HG03060 (cell line): ENCODE data around the gene MID1IP1.

Experiments
- ATAC-seq: cut with Tn5 transposase; IDR thresholded peaks from one replicate; pipeline ENCODE4 v1.9.1; 2021; ENCODE audit warnings: low read depth, moderate number of reproducible peaks; ENCODE audit not compliant: unreplicated experiment

Gene MID1IP1

GRCh38 chrX:38800981-38801845, at the start of gene MID1IP1:
Gene MID1IP1, plus strand, starts transcription at chrX:38801459. Its CDS starts 3,488 bp downstream, at chrX:38804947.
- ATAC-seq, result no peak

- ATAC-seq, result no peak
These were observed 47.0 kb upstream of the MID1IP1 start for GRCh38 chrX:38754102-38754790.

- ATAC-seq, result no peak
These were observed 46.2 kb upstream of the MID1IP1 start for GRCh38 chrX:38754818-38755718.

GRCh38 chrX:38760883-38761282, 40.4 kb upstream of the MID1IP1 start:
- ATAC-seq, result no peak

- ATAC-seq, result no peak
These were observed 33.2 kb upstream of the MID1IP1 start for GRCh38 chrX:38768079-38768478.

GRCh38 chrX:38770152-38770551, 31.1 kb upstream of the MID1IP1 start:
- ATAC-seq, result no peak

GRCh38 chrX:38774249-38774648, 27.0 kb upstream of the MID1IP1 start:
- ATAC-seq, result no peak

GRCh38 chrX:38796946-38797345, 4.3 kb upstream of the MID1IP1 start:
- ATAC-seq, result no peak

- ATAC-seq, result no peak
These were observed 2.3 kb upstream of the MID1IP1 start for GRCh38 chrX:38798956-38799355.

GRCh38 chrX:38799995-38800580, 1.2 kb upstream of the MID1IP1 start:
- ATAC-seq, result no peak

- ATAC-seq, result no peak
These were observed 2.0 kb downstream of the MID1IP1 start for GRCh38 chrX:38803243-38803587.

GRCh38 chrX:38803588-38804431, 2.6 kb downstream of the MID1IP1 start:
- peak; percentile 36 for ATAC-seq

GRCh38 chrX:38804432-38804681, 3.1 kb downstream of the MID1IP1 start:
- ATAC-seq, result no peak

- ATAC-seq, result no peak
These were observed 3.6 kb downstream of the MID1IP1 start for GRCh38 chrX:38804682-38805431.

- no peak for ATAC-seq
These were observed 4.5 kb downstream of the MID1IP1 start for GRCh38 chrX:38805432-38806389.

- ATAC-seq, result no peak
These were observed 5.8 kb downstream of the MID1IP1 start for GRCh38 chrX:38806875-38807621.

- no peak for ATAC-seq
These were observed 6.6 kb downstream of the MID1IP1 start for GRCh38 chrX:38807873-38808272.
